Activated naive CD8-positive, alpha-beta T cell (primary cell): ENCODE data around the gene CCER1.

ENCODE experiments used
- H3K27ac Mint-ChIP-seq: one replicate; pipeline ENCODE4 v1.8.0; 2021; ENCODE audit warnings: mixed read lengths
- H3K27me3 Mint-ChIP-seq: one replicate; pipeline ENCODE4 v1.8.0; 2021; ENCODE audit warnings: mixed read lengths
- H3K36me3 Mint-ChIP-seq: one replicate; pipeline ENCODE4 v1.8.0; 2021; ENCODE audit warnings: mixed read lengths
- H3K4me1 Mint-ChIP-seq: one replicate; pipeline ENCODE4 v1.8.0; 2021; ENCODE audit warnings: low read depth, mixed read lengths
- H3K4me3 Mint-ChIP-seq: one replicate; pipeline ENCODE4 v1.8.0; 2021; ENCODE audit warnings: mild to moderate bottlenecking, mixed read lengths
- H3K9me3 Mint-ChIP-seq: one replicate; pipeline ENCODE4 v1.8.0; 2021; ENCODE audit warnings: low read depth, mixed read lengths

CCER1 gene

GRCh38 chr12:90953956-90954421 is 987 bp downstream of the CCER1 start:
- Mint-ChIP-seq H3K27ac (no peak overlapping the region), H3K27me3 (no peaks in the 10 kb centered on the region), H3K9me3 (no peaks in the 10 kb centered on the region), H3K4me1 (no peaks in the 10 kb centered on the region), H3K4me3 (no peak overlapping the region), H3K36me3 (no peaks in the 10 kb centered on the region)

GRCh38 chr12:90951432-90952105 is 3.4 kb downstream of the CCER1 start:
- Mint-ChIP-seq H3K9me3 (no peaks in the 10 kb centered on the region), H3K4me1 (no peaks in the 10 kb centered on the region), H3K27ac (no peak overlapping the region), H3K36me3 (no peaks in the 10 kb centered on the region), H3K4me3 (no peak overlapping the region), H3K27me3 (no peaks in the 10 kb centered on the region)

- Mint-ChIP-seq H3K36me3 (no peaks in the 10 kb centered on the region), H3K4me3 (no peak overlapping the region), H3K4me1 (no peaks in the 10 kb centered on the region), H3K27me3 (no peaks in the 10 kb centered on the region), H3K9me3 (no peaks in the 10 kb centered on the region), H3K27ac (no peak overlapping the region)
Observed at GRCh38 chr12:90947869-90948268, 7.1 kb downstream of the CCER1 start.

DNA sequence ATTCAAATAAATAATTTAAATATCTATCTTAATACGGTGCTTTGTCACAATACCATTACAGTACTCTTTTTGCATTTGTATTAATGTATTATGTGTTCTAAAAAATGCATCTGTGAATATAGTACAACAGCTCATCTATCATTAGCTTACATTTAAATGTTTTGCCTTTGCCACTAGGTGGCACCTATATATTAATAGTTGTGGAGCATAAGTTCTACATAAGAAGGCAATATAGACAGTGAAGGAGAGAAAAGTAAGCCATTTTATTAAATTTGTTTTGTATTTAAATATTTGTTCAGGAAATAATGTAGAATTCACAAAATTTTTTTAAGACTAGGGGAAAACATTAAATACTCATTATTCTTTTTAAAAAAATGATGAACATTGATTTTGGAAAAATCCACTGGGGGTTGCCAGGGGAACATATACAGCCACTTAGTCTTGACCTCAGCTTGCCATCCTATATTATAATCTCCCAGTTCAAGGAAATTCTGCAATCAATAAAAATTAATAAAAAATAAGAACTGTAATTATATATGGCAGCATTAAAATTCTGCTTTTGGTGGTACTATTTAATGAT is 9.8 kb downstream of the CCER1 start:
- H3K27me3 Mint-ChIP-seq = peaks cover 2% of the 10 kb centered on the region
- no peak overlapping the region for H3K27ac Mint-ChIP-seq
- H3K4me3 Mint-ChIP-seq = no peak overlapping the region
- no peaks in the 10 kb centered on the region for H3K4me1 Mint-ChIP-seq
- no peaks in the 10 kb centered on the region for H3K9me3 Mint-ChIP-seq
- H3K36me3 Mint-ChIP-seq = no peaks in the 10 kb centered on the region

DNA sequence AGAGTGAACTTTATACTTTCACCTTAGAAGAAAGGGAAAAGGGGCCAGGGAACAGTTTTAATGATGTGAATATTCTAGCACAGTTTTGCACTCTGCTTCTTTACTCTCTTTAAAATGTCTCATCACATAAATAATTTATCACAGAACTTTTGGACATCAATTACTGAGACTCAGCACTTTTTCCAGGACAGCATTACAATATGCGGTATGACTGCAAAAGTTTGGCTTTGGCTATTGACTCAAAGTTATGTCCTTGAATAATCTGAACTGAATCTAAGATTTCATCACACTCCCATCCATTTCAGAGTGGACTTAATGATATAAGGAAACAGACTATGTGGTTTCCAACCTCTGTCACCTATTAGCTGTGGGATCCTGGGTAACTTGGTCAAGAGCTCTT is 11.7 kb downstream of the CCER1 start:
- H3K4me3 Mint-ChIP-seq = no peak overlapping the region
- H3K4me1 Mint-ChIP-seq = no peaks in the 10 kb centered on the region
- H3K36me3 Mint-ChIP-seq = no peaks in the 10 kb centered on the region
- peaks cover 2% of the 10 kb centered on the region for H3K27me3 Mint-ChIP-seq
- no peaks in the 10 kb centered on the region for H3K9me3 Mint-ChIP-seq
- no peak overlapping the region for H3K27ac Mint-ChIP-seq

DNA sequence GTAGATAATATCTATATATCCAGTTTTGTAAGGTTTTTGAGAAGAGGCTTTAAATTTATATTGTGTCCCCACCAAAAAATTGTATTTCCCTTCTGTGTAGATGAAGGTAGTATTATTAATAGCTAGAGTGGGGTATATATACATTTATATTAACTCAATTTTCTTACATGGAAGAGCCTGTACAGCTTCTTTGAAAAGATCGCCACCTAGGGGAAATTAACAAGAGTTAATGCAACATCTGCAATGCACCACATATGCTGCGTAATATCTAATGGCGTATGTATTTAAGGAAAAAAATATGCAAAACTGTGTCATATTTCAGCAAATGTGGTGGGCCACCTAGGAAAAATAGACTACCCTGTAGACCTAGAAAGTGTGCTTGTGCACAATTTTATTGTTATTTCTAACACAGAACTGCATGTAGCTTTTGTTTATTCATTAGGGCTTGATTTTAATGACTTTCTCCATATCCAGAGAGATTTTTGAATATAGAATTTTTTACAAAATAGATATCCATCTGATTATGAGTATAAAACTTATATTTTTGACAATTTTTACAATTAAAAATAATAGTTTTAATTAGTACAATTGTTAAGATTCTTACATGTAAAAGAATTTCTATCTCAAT is 14.0 kb downstream of the CCER1 start:
- no peaks in the 10 kb centered on the region for H3K36me3 Mint-ChIP-seq
- peaks cover 2% of the 10 kb centered on the region for H3K27me3 Mint-ChIP-seq
- no peaks in the 10 kb centered on the region for H3K4me1 Mint-ChIP-seq
- H3K4me3 Mint-ChIP-seq = no peak overlapping the region
- H3K27ac Mint-ChIP-seq = no peak overlapping the region
- no peaks in the 10 kb centered on the region for H3K9me3 Mint-ChIP-seq

DNA sequence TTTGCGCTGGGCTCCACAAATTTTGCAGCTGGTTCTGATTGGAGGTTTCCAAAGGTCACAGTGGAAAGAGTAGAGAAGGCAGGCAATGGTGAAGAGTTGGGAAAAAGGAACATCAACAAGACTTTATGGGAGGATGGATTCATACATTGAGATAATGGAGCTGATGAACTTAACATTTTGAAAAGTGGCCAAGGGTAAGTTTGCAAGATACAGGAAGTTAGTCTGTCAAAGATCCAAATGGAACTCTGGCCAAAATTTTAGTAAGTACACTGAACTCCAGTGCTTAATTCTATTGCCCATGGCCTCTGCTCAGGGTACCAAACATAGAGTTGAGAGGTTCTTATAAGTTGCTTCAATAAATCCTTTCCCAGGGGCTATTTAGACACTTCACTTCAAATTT is 15.6 kb downstream of the CCER1 start:
- Mint-ChIP-seq H3K4me1 (no peaks in the 10 kb centered on the region), H3K27me3 (peaks cover 4% of the 10 kb centered on the region), H3K27ac (no peak overlapping the region), H3K36me3 (no peaks in the 10 kb centered on the region), H3K4me3 (no peak overlapping the region), H3K9me3 (no peaks in the 10 kb centered on the region)

DNA sequence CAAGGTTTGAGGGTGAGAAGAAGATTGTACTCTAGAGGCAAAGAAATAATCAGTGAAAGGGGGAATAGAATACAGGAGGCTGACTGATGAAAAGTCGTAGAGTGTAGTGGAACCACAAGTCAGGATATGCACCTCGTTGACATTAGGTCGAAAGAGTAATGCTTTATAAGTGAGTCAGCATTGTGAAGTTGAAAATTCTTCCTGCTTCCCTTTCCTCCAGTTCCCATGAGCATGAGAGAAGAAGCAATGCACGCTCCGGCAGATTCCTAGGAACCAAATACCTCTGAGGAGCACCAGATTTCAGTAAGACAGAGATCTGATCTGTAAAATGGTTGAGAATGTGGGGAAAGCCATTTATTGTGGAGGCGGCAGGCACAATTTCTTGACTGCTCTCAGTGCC is 16.5 kb downstream of the CCER1 start:
- no peak overlapping the region for H3K4me3 Mint-ChIP-seq
- no peaks in the 10 kb centered on the region for H3K9me3 Mint-ChIP-seq
- no peak overlapping the region for H3K27ac Mint-ChIP-seq
- no peaks in the 10 kb centered on the region for H3K36me3 Mint-ChIP-seq
- H3K4me1 Mint-ChIP-seq = no peaks in the 10 kb centered on the region
- H3K27me3 Mint-ChIP-seq = peaks cover 4% of the 10 kb centered on the region

- H3K27me3 Mint-ChIP-seq = peaks cover 4% of the 10 kb centered on the region
- H3K4me1 Mint-ChIP-seq = no peaks in the 10 kb centered on the region
- H3K9me3 Mint-ChIP-seq = no peaks in the 10 kb centered on the region
- no peaks in the 10 kb centered on the region for H3K36me3 Mint-ChIP-seq
- no peak overlapping the region for H3K4me3 Mint-ChIP-seq
- no peak overlapping the region for H3K27ac Mint-ChIP-seq
Observed at GRCh38 chr12:90937651-90938050, 17.3 kb downstream of the CCER1 start.

DNA sequence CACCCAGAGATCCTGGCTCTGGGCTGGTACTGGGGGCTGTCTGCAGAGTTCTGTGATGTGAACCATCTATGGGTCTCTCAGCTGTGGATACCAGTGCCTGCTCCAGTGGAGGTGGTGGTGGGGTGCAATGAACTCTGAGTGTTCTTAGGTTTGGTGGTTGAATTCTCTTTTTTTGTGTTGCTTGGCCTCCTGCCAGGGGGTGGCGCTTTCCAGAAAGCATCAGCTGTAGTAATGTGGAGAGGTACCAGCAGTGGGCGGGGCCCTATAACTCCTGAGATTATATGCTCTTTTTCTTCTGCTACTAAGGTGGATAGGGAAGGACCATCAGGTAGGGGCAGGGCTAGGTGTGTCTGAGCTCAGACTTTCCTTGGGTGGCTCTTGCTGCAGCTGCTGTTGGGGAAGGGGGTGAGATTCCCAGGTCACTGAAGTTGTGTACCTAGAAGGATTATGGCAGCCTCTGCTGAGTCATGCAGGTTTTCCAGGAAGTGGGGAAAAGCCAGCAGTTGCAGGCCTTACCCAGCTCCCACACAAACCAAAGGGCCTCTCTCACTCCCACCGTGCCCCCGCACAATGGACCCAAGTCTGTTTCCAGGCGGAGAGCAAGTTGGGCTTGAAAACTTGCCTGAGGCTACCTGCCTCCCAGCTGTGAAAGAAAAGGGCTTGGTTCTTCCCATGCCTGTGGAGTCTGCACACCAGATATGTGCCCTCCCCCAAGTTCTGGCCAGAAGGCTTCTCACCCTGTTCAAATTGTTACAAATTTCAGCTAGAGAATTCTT is 18.6 kb downstream of the CCER1 start:
- Mint-ChIP-seq H3K27me3 (peaks cover 4% of the 10 kb centered on the region), H3K4me1 (no peaks in the 10 kb centered on the region), H3K4me3 (no peak overlapping the region), H3K9me3 (no peaks in the 10 kb centered on the region), H3K36me3 (no peaks in the 10 kb centered on the region), H3K27ac (no peak overlapping the region)

GRCh38 chr12:90925562-90925961 is 29.4 kb downstream of the CCER1 start:
- Mint-ChIP-seq H3K36me3 (no peaks in the 10 kb centered on the region), H3K27ac (no peak overlapping the region), H3K27me3 (peaks cover 6% of the 10 kb centered on the region), H3K9me3 (peaks cover 7% of the 10 kb centered on the region), H3K4me3 (no peak overlapping the region), H3K4me1 (no peaks in the 10 kb centered on the region)

DNA sequence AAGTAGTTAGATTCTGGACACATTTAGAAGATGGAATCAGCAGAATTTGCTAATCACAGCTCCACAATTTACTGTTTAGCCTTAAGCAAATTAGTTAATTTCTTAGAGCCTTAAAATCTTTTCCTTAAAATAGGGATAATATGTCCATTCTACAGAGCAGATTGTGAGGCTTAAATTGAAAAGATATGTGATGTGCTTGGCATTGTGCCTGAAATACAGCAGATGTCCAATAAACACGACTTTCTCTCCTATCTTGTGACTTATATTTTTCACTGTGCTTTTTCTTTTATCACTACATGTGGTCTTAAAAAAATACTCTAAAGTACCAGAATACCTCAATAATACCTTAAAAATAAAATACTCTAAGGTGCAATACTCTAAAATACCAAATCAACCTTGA is 30.6 kb downstream of the CCER1 start:
- Mint-ChIP-seq H3K27ac (no peak overlapping the region), H3K9me3 (peaks cover 7% of the 10 kb centered on the region), H3K4me3 (no peak overlapping the region), H3K4me1 (no peaks in the 10 kb centered on the region), H3K36me3 (no peaks in the 10 kb centered on the region), H3K27me3 (peaks cover 6% of the 10 kb centered on the region)

DNA sequence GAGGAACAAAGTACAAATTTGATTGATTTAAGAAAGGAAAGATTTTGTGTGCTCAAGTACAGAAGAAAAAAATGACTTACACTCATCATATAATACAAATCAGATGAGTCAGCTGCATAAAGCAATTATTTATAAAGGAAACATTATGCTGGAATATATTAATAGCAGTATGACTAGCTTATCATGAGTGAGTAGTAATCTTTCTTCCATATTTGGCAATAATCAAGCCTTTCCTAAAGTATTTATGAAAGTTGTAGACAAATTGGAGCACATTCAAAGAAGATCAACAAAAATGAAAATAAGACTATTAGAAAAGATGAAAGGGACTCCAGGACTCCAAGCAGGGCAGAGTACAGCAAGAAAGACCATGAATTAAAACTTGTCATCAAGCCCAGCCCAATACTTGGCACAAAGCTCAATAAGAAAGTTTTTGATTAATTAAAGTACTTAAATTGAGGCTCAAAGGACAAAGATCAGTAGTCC is 32.8 kb downstream of the CCER1 start:
- Mint-ChIP-seq H3K9me3 (no peaks in the 10 kb centered on the region), H3K36me3 (no peaks in the 10 kb centered on the region), H3K4me3 (no peak overlapping the region), H3K4me1 (no peaks in the 10 kb centered on the region), H3K27me3 (peaks cover 9% of the 10 kb centered on the region), H3K27ac (no peak overlapping the region)

DNA sequence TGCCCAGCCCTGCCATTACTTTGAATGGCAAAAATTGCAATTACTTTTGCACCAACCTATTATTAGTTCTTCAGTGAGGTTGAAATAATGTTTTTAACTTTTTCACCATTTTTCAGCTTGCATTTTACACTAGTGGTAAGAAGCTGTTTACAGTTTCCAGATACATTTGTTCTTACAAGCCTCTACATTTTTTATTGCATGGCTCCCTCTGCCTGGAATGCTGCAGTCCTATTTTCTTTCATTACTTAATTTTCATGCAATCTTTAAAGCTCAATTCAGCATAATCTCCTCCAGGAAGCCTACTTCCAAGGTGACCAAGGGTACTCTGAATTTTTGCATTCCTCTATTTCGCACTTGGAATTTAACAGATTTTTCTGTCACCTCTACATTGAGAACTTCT is 33.4 kb downstream of the CCER1 start:
- H3K9me3 Mint-ChIP-seq = no peaks in the 10 kb centered on the region
- peaks cover 9% of the 10 kb centered on the region for H3K27me3 Mint-ChIP-seq
- no peak overlapping the region for H3K4me3 Mint-ChIP-seq
- H3K27ac Mint-ChIP-seq = no peak overlapping the region
- H3K4me1 Mint-ChIP-seq = no peaks in the 10 kb centered on the region
- H3K36me3 Mint-ChIP-seq = no peaks in the 10 kb centered on the region

DNA sequence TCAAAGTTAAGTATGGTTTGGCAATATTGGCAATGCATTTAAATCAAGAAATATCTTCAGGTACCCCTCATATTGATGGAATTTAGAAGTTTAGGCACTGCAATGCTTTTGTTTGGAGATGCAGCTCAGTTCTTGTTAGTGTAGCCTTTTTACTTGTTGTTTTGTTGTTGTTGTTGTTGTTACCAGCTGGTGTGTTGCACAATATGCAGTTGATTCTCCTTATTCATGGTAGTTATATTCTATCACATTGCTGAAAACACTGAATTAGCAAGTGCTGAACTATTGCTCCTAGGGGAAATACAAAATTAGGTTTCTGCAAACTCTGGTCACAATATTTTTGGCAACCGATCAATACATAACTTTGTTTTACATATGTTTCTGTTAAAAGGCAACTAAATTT is 34.8 kb downstream of the CCER1 start:
- H3K27ac Mint-ChIP-seq = no peak overlapping the region
- H3K36me3 Mint-ChIP-seq = no peaks in the 10 kb centered on the region
- peaks cover 7% of the 10 kb centered on the region for H3K27me3 Mint-ChIP-seq
- no peak overlapping the region for H3K4me3 Mint-ChIP-seq
- no peaks in the 10 kb centered on the region for H3K4me1 Mint-ChIP-seq
- H3K9me3 Mint-ChIP-seq = no peaks in the 10 kb centered on the region
